Measurements from ENCODE around the gene DTNB.

The DTNB gene

GRCh38 chr2:25335204-25335603 is 338.2 kb downstream of the DTNB start:
- no peak for DNase-seq

DNA sequence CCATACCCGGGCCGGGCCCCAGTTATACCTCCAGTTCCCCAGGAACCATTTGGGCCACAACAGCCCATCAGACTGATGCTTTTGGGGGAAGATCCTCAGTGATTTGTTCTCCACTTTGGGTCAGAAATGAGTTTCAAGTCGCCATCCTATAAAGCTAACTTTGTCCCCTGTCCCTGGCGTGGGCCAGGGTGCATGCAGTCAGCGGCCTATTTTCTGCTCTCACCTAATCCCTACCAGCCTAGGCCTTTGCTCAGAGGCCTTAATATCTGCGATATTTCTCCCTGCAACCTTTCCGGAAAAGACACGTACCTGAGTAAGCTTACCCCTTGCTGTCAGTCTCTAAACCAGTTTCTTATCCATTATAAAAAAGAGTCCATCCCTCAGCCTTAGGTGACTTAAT is 338.9 kb downstream of the DTNB start:
- no peak for DNase-seq

DNA sequence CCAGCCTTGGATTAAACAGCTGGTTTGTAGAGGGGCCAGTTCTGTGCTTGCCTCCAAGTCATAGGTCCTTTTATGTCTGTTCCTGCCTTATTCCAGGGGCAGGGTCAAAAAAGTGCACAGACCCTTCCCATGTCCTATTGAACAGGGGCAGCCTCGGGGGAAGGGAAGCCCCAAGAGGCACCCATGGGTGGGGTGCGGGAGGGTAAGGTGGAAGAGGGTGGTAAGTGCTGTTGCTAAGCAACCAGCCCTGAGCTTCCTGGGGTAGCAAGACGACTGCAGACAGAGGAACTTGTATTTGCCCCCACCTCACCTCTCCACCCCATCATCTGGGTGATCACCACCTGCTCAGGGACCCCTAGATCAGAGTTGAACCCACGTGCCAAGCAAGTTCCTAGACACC is 339.4 kb downstream of the DTNB start:
- DNase-seq: no peak

- DNase-seq: no peak
These were observed 340.8 kb downstream of the DTNB start for GRCh38 chr2:25332571-25332970.

- DNase-seq: no peak
These were observed 341.6 kb downstream of the DTNB start for GRCh38 chr2:25331686-25332365.

- DNase-seq: no peak
These were observed 342.4 kb downstream of the DTNB start for GRCh38 chr2:25330937-25331336.

GRCh38 chr2:25330273-25330672 is 343.1 kb downstream of the DTNB start:
- DNase-seq: no peak

DNA sequence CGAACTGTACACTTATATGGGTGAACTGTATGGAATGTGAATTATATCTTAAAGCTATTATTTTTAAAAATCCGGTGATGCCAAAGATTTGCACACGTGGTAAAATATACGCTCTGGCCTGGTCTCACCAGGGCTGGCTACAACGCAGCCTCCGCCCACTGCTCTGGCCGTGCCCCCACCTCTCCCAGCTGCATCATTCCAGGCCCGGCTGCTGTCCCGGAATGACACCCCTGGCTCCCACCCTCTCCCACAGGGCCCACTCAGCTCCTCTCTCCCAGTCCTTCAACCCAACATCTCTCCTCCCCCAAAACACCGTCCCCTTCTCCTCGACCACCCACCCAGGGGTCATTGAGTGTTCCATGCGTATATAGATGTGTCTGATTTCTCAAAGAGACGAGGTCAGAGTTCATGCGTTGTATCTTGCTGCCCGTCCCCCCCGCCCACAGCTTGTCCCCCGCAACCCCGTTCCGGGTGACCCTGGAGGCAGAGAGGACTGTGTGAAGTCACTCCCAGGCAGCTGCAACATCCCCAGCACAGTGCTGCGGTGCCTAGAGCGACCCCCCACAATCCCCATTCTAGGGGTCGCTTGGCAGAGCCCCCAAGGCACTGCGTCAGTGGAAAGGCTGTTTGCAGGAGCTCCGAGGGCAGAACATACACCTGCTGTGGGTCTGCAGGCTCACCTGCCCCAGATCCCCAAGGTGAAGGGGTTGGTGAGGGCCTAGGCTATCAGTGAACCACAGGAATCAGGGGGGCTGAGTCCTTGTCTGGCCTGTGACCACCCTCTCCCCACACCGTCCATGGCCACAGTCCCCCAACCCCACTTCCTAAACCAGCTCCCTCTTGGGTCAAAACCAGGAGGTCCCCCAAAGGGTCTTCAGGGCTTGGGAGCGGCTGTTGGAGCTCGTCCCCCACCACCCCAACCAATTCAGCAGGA is 345.0 kb downstream of the DTNB start:
- DNase-seq: no peak
